ENCODE measurements around the gene KLF6.

Gene KLF6

DNA sequence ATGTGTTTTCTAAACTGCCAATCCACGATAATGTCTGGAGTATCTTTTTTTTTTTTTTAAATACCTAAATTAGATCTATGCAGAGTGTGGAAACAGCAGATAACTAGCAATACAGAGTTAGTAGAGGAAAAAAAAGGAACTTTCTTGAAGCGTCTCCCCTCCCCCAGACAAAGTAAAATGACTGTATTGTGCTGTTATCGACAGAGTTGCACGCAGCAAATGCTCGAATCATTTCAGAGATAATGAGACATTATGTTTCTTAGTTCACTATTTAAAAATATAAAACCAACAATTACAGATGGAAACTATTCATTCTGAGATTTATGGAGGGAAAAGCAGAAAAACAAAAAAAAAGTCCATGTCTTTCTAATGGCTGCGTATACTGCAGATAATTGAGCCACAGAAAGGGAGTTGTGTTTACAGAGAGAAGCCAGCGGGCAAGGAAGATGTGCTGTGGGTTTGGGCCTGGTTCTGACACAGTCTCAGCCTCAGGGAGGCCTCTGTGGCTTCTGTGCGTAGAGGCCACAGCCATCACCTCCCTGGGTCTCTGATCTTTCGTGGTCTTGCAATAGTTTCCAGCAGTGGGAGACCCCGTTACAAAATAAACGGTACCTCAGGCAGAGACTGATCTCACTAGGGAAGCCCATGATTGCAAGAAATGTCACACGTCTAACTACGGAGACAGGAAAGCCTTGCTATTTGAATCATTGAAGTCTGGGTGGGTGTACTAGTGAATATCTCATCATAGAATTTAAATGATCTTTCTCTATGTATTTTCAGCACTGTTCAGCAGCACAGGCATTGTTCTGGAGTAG is 19.1 kb upstream of the KLF6 start:
- no peaks in the 10 kb centered on the region for H3K36me3 Mint-ChIP-seq (ENCODE audit: low read depth)
- DNase-seq: no peak
- peak overlapping the region; percentile 6 for H3K4me3 Mint-ChIP-seq
- H3K27me3 Mint-ChIP-seq (ENCODE audit: low read depth, poor library complexity): no peaks in the 10 kb centered on the region
- peaks cover under 1% of the 10 kb centered on the region for H3K9me3 Mint-ChIP-seq
- H3K27ac Mint-ChIP-seq: peak overlapping the region; percentile 89
- peaks cover 59% of the 10 kb centered on the region for H3K4me1 Mint-ChIP-seq
- TF ChIP-seq, protein P1, sequence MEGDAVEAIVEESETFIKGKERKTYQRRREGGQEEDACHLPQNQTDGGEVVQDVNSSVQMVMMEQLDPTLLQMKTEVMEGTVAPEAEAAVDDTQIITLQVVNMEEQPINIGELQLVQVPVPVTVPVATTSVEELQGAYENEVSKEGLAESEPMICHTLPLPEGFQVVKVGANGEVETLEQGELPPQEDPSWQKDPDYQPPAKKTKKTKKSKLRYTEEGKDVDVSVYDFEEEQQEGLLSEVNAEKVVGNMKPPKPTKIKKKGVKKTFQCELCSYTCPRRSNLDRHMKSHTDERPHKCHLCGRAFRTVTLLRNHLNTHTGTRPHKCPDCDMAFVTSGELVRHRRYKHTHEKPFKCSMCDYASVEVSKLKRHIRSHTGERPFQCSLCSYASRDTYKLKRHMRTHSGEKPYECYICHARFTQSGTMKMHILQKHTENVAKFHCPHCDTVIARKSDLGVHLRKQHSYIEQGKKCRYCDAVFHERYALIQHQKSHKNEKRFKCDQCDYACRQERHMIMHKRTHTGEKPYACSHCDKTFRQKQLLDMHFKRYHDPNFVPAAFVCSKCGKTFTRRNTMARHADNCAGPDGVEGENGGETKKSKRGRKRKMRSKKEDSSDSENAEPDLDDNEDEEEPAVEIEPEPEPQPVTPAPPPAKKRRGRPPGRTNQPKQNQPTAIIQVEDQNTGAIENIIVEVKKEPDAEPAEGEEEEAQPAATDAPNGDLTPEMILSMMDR (IDR thresholded peaks at IDR 0.05): no peak

DNA sequence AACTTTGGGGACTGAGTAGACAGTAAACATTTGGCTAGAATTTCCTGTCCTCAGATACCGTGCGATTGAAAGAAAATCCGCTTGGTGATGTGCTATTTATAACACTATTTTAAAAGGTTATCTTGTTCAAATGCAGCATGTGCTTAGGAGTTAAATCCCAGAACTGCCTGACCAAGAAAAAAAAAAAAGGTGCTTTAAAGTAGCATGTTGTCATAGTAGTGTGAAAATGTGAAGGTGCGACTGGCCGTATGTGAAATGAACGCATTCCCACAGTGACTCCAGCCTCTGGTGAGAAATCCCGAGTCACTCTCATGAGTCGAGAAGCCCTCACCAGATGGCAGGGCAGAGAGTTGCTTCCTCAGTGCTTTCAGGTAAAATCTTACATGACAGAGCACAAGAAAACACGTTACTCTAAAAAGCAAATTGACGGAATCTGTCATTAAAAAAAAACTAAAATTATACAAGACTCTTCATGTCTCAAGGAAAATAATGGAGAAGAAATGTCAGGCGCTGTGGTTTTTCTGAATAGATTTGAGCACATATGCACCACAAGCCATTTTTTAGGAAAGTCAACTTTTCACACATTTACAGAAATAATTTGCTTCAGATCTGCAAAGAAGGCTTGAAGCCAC is 18.4 kb upstream of the KLF6 start:
- Mint-ChIP-seq H3K27me3 (ENCODE audit: low read depth, poor library complexity) (no peaks in the 10 kb centered on the region), H3K4me3 (peak overlapping the region; percentile 30), H3K4me1 (peaks cover 52% of the 10 kb centered on the region), H3K9me3 (peaks cover 8% of the 10 kb centered on the region), H3K27ac (peak overlapping the region; percentile 65), H3K36me3 (ENCODE audit: low read depth) (no peaks in the 10 kb centered on the region)
- TF ChIP-seq, protein P1 (IDR thresholded peaks at IDR 0.05): no peak
- DNase-seq: no peak

DNA sequence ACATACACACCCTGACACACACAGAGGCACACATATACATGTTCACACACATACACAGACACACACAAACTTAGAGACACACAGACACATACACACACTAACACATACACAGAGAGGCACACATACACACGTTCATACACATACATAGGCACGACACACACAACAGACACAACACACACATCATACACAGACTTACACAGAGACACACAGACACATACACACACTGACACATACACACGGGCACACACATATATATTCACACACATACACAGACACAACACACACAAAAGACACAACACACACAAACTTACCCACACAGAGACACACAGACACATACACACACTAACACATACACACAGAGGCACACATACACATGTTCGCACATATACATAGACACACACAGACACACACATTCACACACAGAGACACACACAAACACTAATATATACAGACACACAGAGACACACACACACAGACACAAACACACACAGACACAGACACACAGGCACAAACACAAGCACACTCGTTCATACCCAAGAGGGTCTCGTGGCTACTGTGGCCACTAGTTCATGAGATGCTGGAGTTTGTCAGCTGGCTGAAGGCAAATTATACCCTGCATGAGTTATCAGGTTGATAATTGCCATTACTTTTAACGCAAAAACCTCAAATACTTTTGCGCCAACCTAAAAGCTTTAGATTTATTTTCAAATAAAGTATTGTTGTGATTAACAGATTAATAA is 17.7 kb upstream of the KLF6 start:
- DNase-seq: no peak
- H3K4me1 Mint-ChIP-seq: peaks cover 45% of the 10 kb centered on the region
- no peaks in the 10 kb centered on the region for H3K27me3 Mint-ChIP-seq (ENCODE audit: low read depth, poor library complexity)
- H3K9me3 Mint-ChIP-seq: peaks cover 15% of the 10 kb centered on the region
- H3K36me3 Mint-ChIP-seq (ENCODE audit: low read depth): no peaks in the 10 kb centered on the region
- no peak overlapping the region for H3K4me3 Mint-ChIP-seq
- H3K27ac Mint-ChIP-seq: no peak overlapping the region
- TF ChIP-seq, protein P1 (IDR thresholded peaks at IDR 0.05): no peak

DNA sequence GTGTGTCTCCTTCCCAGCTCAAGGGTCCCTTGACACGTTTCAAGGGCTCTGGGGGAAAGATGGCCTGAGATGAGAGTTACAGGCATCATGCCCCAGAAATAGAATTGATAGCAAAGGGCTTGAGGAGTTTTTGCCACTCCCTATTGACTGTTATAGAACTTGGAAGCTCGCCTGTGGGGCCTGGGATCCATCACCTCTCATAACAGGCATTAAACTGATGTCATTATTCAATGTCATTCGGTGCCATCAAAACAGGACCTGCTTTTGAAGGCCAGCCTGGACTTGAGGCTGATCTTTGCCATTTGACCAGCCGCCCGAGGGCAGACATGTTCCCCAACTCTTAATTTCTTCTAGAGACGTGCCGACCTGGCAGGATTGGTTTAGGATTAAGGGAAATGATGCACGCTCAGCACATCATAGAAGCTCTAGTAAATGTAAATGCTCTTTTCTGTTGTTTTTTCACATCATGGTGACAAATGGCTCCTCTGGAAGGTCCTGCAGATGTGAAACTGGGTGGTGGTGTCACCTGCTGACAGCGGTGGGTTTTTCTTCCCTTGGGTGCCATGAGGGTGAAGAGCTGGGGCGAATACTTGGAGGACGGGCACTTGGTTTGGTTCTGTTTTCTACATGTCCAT is 16.7 kb upstream of the KLF6 start:
- Mint-ChIP-seq H3K27me3 (ENCODE audit: low read depth, poor library complexity) (no peaks in the 10 kb centered on the region), H3K27ac (no peak overlapping the region), H3K36me3 (ENCODE audit: low read depth) (no peaks in the 10 kb centered on the region), H3K9me3 (peaks cover 25% of the 10 kb centered on the region), H3K4me3 (no peak overlapping the region), H3K4me1 (peaks cover 35% of the 10 kb centered on the region)
- no peak for DNase-seq
- TF ChIP-seq, protein P1 (IDR thresholded peaks at IDR 0.05): no peak

DNA sequence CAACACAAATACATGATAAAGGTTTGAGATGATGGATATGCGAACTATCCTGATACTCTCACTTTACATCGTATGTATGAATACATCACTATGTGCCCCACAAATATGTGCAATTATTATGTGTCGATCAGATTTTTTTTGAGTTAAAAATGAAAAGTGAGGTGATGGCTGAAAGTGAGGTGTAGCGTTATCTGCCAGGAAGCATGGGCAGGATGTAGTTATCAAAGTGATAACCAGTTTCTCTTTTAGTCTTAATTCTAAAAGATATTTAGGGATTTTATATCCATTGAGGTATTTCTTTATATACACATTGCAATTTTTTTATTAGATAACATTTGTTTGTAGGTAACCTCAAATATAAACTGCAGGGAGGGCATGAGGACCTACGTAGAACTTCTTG is 15.6 kb upstream of the KLF6 start:
- Mint-ChIP-seq H3K27me3 (ENCODE audit: low read depth, poor library complexity) (no peaks in the 10 kb centered on the region), H3K4me1 (peaks cover 24% of the 10 kb centered on the region), H3K36me3 (ENCODE audit: low read depth) (no peaks in the 10 kb centered on the region), H3K9me3 (peaks cover 34% of the 10 kb centered on the region), H3K27ac (no peak overlapping the region), H3K4me3 (no peak overlapping the region)
- no peak for DNase-seq
- TF ChIP-seq, protein P1 (IDR thresholded peaks at IDR 0.05): no peak

All from nephron progenitor cell (in vitro differentiated cells).